Stimulated activated CD4-positive, alpha-beta T cell treated with anti-CD3 and anti-CD28 coated beads, Interleukin-4, amount 100 ng/mL, for 4 hours (primary cell): ENCODE data around the gene MOXD1.
A peak's percentile ranks its signal among the peaks of the same experiment; 100 is the strongest.
"Not testable (repeated sequence)": the region's sequence is repeated elsewhere in the genome, so short reads cannot be mapped to it uniquely, and the experiment has no call there.

Experiments used
- DNase-seq, 2 experiments: peaks; one replicate each; pipeline ENCODE4 v3.0.0-alpha.2; 2020

Gene MOXD1

GRCh38 chr6:132279592-132280139 is 121.6 kb downstream of the MOXD1 start:
- DNase-seq: peak; percentile 56 to 66

- no peak for DNase-seq
Measured at GRCh38 chr6:132275066-132275970, 126.0 kb downstream of the MOXD1 start.

GRCh38 chr6:132272776-132273175 is 128.5 kb downstream of the MOXD1 start:
- DNase-seq: no peak

- no peak for DNase-seq
Measured at GRCh38 chr6:132270726-132271402, 130.4 kb downstream of the MOXD1 start.

GRCh38 chr6:132268666-132269065 is 132.6 kb downstream of the MOXD1 start:
- not testable (repeated sequence) for DNase-seq

- no peak for DNase-seq
Measured at GRCh38 chr6:132268209-132268608, 133.1 kb downstream of the MOXD1 start.

GRCh38 chr6:132265451-132266097 is 135.7 kb downstream of the MOXD1 start:
- no peak for DNase-seq

- DNase-seq: no peak
Measured at GRCh38 chr6:132264021-132264500, 137.2 kb downstream of the MOXD1 start.

GRCh38 chr6:132261354-132261753 is 139.9 kb downstream of the MOXD1 start:
- DNase-seq: no peak

- DNase-seq: no peak
Measured at GRCh38 chr6:132259070-132259469, 142.2 kb downstream of the MOXD1 start.

GRCh38 chr6:132257561-132257960 is 143.7 kb downstream of the MOXD1 start:
- no peak for DNase-seq

- DNase-seq: no peak
Measured at GRCh38 chr6:132256457-132256856, 144.8 kb downstream of the MOXD1 start.

- DNase-seq: no peak
Measured at GRCh38 chr6:132253906-132254305, 147.4 kb downstream of the MOXD1 start.

GRCh38 chr6:132253211-132253610 is 148.1 kb downstream of the MOXD1 start:
- no peak for DNase-seq

GRCh38 chr6:132252113-132252512 is 149.2 kb downstream of the MOXD1 start:
- no peak for DNase-seq

- no peak for DNase-seq
Measured at GRCh38 chr6:132251711-132252110, 149.6 kb downstream of the MOXD1 start.

- no peak for DNase-seq
Measured at GRCh38 chr6:132247381-132248159, 153.7 kb downstream of the MOXD1 start.

GRCh38 chr6:132246632-132247270 is 154.5 kb downstream of the MOXD1 start:
- no peak for DNase-seq

GRCh38 chr6:132246120-132246617 is 155.1 kb downstream of the MOXD1 start:
- DNase-seq: no peak
